ENCODE measurements around the gene SLX9.
"Not testable (repeated sequence)": the region's sequence is repeated elsewhere in the genome, so short reads cannot be mapped to it uniquely, and the experiment has no call there.

The SLX9 gene

DNA sequence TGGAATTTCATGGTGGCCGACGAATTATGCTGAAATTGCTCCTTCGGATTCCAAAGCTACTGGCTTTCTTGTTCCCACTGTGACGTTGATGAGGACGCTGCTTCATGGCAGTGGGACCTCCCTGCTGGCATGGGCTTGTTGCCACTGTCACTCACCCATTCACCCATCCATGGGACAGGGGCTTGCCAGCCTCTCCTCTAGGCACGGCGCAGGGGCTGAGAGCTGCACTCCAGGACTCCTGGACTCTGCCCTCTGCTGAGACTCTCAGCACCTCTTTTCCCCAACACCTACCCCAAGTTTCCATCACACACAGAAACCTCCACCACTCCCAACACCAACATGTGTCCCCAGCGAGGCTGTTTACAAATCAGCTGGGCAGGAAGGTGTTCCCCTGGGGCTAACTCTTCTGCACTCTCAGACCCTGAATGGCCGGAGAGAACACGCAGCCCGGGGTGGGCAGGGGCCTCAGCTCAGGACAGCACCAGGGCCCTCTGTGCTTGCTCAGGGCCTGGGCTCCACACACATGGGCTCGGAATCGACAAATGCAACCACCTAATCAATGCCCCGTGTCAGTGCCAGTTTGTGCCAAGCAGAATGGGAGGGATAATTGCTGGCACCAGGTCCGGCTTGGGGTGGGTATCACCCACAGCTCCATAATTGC lies 22.3 kb upstream of the SLX9 start:
- no peak for DNase-seq

DNA sequence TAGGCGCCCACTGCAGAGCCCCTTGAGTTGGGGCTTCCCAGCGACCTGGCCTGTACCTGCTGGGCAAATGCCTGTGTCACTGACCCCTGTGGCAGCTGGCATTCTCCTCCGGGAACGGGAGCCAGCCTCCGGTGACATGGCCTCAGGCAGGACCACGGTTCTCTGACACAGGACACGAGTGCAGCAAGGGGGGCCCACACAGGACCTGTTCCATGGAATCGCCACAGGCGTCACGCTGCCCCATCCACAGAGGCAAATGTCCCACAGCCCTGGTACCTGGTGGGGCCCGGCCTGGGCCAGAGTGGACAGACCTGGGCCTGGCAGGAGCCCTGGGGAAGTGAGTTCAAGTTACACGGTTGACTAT lies 21.7 kb upstream of the SLX9 start:
- no peak for DNase-seq

DNA sequence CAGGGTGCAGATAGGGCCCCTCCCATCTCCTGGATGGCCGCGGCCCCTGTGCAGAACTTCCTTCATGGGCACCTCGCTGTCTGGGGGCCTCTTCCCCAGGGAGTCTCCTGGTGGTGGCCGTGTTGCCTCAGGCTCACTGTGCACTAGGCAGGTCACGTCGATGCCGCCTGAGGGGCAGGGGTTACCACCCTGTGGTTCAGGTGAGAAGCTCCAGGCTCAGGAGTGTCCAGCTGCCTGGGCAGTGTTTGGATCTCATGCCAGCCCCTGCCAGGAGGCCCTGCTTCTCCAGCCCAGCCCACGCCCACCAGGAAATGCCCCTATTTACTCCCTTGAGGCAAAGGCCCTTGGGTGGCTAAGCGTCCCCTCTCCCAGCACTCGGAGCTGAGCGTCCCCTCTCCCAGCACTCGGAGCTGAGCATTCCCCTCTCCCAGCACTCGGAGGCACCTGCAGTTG lies 21.2 kb upstream of the SLX9 start:
- no peak for DNase-seq

DNA sequence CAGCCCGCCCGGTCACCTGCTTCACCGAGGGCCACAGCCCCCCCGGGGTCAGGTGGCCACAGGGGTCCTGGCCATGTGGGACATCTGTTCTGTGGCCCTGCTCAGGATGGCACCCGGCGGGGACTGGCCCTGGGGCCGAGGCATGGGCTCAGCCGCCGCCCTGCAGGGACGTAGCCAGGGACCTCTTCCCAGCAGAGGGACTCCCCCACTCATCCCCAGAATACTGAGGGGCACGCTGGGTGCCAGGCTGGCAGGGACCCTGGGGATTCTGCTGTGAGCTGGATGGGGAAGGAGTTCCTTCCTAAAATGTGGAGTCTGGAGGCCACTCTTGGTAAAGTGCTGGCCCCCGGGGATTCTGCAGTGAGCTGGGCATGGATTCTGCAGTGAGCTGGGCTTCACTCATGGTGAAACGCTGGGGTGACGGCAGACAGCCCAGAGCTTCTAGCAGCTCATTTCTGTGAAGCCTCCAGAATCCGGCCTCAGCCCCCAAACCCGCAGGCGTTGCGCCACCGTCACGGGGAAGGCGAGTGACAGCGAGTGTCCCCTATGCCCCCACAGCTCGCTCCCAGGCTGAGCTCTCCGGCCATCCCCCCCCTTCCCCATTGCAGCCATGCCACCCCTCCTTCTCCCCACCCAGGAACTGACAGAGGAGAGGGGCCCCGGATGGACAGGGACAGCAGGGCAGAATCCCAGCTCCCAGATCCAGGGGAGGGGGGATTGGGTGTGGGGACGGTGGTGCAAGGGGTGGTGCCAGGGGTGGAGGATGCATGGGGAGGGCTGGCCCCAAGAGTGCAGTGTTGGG lies 20.5 kb upstream of the SLX9 start:
- DNase-seq, result peak; percentile 79

DNA sequence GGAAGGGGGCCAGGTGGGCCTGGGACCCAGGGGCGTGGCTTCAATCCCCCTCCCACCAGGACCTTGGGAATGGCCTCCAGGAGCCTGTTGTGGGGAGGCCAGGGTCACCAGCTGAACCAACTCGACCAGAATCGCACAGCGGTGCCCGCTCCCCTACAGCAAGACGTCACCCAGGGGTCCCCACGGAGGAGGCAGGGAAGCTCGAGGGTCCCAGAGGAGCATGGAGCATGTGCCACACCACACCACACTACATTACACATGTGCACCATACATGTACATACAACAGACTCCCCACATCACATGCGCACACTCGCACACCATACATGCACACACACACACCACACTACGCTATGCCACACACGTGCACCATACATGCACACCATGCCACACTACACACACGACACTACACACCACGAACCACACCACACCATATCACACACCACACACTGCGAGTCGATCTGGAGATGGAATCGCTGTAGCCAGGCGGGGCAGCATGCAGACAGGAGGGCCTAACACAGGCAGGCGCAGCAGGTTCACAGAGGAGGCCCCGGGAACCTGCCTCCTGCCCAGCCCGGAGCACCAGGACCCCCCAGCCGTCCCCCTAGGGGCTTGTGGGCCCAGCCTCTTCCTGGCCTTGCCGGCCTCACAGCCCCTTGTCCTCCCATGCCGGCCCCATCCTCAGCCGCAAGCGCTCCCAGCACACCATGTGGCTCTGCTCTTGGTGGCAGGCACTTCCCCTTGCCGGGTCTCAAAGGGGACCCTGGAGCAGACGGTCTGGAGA lies 19.7 kb upstream of the SLX9 start:
- DNase-seq, result no peak

DNA sequence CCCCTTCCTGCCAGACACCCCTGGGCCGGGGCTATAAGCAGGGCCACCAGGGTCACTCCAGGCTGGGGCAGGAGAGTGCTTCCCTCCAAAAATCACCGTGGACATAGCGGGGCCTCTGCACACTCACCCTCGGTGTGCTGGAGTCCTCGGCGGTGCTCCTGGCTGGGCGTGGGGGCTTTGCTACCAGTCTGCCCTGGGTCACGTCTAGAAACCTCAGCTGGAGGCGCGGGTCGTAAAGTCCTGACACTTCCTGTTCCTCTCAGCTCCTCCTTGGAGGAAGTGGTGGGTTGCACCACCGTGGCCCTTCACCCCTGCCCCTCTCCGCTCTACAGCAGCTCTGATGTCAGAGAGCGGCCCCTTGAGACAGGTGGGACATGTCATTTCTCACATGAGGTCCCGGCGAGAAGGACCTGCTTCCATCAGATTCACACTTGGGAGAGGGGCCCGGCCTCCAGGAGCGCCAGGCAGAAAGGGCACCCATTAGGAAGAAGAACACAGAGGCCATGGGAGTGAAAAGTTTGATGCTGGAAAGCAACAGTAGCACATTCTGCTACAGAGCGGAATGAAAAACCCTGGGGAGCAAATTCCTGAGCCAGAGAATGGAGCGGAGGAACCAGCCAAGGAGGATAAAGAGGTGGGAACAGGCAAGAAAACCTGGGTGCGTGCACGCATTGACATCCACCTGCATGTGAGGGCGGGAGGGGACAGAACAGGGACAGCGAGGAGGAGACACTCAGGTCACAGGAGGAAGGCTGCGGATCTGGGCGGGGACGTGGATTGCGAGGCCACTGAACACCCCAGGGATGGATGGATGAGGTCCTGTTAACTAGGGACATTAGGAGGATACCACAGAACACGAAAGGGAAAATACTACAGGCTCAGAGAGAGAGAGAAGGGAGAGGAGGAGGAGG lies 18.9 kb upstream of the SLX9 start, which contains the start of gene ITGB2:
TSS of gene ITGB2 (minus strand) at position 206 of the 911 bp plus-strand sequence. CDS start 10,117 bp downstream, outside the sequence.
- peak; percentile 93 for DNase-seq

DNA sequence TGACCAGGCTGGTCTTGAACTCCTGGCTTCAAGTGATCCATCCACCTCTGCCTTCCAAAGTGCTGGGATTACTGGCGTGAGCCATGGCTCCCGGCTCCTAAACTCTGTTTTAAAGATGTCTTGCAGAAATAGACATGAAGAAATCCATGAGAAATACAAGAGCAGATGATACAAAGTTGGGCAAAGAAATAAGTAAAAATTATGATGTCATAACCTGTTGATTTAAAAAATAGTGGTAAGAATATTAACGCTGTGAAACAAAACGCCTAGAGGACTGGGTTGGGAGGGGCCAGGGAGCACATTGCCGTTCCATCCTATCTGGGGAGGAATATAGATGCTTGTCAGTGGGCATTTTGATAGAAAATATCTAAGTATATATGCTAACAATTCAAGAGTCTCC lies 17.9 kb upstream of the SLX9 start:
- DNase-seq, result no peak

DNA sequence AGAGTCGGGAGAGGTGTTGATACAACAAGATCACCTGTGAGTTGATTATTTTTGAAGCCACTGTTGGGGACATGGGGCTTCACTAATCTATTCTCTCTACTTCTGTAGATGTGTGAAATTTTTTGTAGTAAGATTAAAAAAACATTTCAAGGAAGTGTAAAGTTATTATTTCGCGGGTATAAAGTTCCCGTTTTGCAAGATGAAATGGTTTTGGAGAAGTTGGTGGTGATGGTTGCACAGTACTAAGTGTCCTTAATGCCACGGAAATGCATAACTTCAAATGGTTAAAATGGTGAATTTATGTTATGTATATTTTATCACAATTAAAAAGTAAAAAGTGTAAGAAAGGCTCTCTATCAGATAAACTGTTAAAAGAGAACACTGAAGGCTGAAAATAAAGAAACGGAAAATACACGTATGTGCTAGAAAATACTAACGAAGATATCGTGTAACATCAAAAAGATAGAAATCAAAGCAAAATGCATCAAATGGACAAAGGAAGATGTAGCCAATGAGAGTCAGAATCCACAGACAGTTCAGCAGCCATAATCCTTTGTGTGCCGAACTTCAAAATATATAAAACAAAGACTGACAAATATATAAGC lies 16.2 kb upstream of the SLX9 start:
- no peak for DNase-seq

DNA sequence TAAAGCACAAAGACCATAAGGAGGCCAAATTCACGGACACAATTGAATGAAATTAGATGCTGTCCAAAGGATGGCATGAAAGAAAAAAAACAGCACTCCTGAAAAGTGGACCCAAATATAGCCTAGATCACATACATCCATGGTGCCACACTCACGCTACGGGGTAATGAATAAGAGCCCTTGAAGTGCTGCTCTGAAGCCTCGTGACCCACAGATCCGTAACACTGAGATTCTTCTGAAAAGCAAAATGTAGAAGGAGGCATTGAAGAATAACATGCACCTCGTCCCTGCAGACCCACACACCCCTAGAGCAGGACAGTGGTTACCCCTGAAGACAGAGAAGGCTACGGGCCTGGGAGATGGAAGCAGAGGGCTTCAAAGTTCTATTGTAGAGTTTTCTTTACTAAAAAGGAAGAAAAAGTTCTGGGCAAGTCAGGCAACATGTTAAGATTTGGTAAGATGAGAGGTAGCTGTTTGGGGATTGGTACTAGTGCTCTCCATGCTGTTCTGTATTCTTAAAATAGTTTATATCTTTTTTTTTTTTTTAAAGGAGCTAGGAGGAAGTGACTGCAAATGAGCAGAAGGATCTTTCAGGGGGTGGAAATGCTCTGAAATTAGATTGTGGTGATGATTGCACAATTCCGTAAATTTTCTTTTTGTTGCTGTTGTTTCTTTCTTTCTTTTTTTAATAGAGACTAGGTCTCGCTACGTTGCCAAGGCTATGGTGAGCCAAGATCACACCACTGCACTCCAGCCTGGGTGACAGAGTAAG lies 15.0 kb upstream of the SLX9 start:
- no peak for DNase-seq

DNA sequence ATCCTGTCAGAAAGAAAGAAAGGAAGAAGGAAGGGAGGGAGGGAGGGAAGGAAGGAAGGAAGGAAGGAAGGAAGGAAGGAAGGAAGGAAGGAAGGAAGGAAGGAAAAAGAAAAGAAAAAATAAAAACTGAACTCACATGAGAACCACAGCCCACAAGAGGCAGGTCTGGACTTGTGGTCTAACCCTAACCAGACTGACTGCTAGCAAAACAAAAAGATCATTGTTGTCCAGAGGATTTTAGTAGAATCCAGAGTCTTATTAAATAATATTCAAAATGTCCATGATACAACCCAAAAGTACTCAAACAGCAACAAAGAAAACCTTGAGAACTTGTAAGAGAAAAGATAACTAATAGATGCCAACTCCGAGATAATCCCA lies 14.5 kb upstream of the SLX9 start:
- DNase-seq, result no peak

DNA sequence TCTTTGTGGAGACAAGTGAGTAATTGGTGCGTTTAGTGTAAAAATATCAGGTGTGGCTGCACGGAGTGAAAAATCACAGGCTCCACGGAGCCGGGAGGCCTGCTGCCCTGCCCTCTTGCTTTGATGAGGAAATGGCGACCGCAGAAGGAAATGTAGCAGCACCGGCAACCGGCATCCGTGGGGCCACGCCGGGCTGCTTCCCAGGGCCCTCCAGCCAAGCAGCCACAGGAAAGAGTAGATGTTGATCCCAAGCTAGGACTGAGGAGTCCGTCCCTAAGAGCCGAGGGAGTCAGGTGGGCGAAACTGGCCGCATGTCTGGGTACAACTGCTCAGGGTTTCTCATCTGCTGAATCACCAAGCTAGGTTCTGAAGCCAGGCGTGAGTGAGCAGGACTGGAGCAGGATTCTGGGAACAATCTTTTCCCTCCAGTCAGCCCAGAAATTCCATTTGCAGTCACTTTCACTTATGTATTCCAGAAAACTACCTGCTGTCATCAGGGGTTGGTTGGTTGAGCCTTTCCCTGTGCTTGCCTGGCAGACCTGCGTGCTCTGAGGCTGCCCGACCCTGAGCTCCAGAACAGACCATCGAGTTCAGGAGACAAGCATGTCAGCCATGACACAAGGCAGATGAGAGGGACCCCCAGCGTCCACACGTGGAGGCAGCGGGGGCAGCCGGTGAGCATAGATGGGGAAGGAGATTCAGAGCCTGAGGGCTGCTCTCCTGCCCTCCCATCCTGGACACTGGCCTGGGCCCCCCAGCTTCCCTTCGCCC lies 13.3 kb upstream of the SLX9 start:
- DNase-seq, result no peak

DNA sequence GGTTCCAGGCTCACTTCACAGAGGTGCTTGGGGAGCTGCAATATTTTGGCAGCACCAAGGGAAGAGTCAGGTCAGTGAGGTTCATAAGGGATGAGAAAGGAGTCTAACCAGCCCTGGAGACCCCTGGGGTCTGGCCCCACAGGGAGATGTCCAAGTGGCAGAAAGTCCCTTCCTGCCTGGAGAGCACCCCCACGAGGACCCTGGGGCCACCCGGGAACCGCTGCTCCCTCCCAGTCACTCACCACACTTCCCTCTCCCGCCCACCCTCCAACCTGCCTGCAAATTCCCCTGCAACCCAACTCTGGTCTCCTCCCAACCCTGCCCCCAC lies 12.6 kb upstream of the SLX9 start:
- DNase-seq, result no peak

DNA sequence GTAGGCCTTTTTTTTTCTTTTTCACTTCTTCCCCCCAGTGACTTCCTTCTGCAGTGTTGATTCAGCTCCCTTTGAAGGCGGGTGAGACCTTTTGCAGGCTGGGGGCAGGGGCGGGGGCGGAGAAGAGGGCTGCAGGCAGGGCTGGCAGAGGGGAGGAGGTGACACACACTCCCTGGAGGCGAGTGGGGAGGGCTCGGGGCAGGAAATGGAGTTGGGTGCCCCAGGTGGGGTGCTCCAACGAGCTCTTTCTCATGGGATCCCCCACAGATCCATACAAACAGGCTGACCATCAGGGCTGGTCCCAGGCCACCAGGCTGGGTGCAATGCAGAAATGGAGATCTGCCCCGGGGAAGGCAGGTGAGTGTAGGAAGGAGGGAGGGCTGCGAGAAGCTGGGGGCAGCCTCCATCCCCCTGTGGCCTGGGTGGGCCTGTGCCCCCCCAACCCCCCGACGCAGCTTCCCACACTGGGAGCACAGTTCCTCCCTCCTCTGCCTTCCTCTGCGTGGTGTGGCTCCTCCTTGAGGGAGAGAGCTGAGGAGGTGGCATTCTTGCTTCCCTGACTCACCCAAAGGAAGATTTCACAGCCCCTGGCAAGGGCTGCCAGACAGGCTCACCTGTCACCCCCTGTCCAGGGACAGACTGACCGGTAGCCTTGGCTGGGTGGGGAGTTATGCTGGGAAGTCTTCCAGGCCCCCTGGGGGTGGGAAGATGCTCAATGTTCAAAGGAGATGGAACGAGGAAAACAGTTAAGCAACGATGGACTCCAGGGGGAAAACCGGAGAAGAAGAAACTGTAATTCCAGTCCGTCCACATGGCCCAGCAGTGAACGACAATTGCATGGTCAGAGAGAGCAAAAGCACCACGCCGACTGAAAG lies 12.0 kb upstream of the SLX9 start:
- DNase-seq, result peak; percentile 93

DNA sequence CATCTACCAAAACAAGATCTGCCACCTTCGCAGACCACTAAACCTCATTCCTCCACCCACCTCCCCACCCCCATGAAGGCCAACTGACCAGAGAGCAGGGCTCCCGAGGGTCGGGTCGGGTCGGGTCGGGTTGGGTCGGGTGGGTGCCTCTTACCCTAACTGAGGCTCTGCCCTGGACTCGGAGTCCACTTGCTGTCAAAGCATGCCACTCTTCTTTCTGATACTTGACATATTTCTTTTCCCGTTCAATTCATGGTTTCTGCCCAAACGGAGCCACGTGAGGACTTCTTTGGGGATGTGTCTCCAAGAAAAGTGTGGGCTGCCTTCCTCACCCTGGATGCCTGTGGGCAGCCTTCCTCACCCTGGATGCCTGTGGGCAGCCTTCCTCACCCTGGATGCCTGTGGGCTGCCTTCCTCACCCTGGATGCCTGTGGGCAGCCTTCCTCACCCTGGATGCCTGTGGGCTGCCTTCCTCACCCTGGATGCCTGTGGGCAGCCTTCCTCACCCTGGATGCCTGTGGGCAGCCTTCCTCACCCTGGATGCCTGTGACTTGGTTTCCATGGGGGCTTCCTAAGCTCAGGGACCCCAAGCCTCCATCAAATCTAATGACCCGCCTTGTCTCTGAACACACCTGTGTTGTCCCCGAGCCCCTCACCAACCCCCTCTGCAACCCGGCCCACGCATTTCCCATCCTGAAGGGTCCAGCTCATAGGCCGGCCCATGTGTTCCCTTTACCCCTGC lies 11.2 kb upstream of the SLX9 start:
- DNase-seq, result not testable (repeated sequence)

DNA sequence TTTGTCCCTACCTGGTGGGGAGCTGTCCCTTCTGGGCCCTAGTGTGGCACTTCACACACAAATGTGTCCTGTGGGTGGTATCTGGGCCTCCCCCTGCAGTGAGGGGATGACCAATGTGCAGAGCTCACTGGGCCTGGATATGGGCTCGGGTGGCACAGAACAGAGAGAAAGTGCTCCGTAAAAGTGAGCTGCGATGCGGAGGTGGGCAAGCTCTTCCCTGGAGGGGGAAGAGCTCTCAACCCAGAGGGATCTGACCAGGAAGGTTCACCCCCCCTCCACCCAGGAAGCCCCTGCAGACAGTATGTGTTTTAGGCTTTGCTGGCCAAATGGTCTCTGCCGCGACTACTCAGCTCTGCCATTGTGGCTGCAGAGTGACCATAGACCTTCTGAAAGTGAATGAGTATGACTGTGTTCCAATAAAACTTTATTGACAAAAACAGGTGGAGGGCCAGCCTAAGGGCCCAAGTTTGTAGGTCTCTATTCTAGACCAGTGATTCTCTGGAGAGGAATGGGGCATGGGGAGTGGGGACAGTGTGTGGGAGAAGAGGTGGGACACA lies 10.5 kb upstream of the SLX9 start:
- no peak for DNase-seq

DNA sequence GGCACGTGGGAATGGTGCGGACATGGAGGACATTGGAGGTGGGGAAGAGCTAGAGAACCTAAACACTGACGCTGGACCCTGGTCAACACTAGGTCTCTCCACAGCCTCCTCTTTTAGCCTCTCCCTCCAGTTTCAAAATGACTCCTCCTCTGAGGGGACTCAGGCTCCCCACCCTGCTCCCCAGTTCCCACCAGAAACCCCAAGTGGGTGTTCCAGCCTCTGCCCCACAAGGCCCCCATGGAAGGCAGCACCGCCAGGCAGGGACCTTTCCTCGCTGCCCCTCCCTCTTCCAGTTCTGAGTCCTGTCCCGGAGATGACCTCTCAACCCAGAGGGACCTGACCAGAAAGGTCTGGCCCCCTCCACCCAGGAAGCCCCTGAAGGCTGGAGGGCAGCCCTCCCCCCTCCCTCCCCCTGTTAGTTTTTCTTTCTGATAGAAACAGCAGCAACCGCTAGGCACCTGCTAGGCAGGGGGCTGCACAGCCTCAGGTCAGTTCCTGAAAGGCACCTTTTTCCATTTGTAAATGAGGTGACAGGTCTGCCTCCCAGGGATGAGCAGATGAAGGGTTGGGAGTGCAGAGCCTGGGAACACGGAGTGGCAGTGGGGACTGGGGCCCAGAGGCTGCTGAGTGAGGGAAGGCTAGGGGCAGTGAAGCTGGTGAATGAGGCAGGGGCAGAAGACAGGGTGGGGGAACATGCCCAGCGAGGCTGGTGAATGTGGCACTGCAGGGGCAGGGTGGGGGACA lies 9.9 kb upstream of the SLX9 start:
- no peak for DNase-seq

DNA sequence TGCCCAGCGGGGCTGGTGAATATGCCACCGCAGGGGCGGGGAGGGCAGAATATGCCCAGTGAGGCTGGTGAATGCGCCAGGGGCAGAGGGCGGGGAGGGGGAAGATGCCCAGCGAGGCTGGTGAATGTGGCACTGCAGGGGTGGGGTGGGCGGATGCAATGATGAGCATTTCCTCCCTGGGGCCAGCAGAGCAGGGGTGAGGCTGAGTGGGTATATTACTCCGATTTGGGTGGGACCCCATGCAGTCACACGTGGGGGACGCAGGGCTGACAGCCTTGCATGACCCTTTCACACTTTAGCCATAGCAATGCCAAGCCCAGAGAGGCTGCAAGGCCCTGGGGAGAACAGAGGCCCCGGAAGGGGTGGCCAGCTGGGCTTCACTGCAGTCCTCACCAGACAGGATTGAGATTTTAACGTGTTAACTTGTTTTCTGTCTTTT lies 9.3 kb upstream of the SLX9 start:
- no peak for DNase-seq

DNA sequence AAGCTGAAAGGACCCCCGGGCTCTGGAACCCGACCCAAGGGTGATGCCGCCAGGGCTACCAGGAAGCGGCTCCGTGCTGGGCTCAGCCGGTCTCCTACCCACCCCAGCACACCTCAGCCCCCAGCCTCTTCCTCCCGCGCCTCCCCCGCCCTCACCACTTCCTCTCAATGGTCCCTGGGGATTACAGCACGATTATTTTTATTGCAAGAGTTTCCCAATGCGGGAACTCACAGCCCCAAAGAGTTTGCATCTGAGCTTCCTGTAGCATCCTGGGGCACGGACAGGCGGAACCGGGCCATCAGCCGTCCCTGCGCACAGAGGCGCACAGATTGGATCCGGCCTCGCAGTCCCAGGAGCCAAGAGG lies 8.7 kb upstream of the SLX9 start:
- no peak for DNase-seq
